ENCODE data around the gene TBL3. TPM values are rescaled to one million over a fixed set of nuclear protein-coding genes. Genes with fewer than 3 reads are reported as not detected.
A peak's percentile ranks its signal among the peaks of the same experiment; 100 is the strongest.

TBL3 gene
- total and polyA plus RNA-seq, 9 of the 15 experiments (the other 6 are each of a cell fraction or from before 2014, with no cell fraction given), result 0.97 to 117 (median 24.5) TPM

DNA sequence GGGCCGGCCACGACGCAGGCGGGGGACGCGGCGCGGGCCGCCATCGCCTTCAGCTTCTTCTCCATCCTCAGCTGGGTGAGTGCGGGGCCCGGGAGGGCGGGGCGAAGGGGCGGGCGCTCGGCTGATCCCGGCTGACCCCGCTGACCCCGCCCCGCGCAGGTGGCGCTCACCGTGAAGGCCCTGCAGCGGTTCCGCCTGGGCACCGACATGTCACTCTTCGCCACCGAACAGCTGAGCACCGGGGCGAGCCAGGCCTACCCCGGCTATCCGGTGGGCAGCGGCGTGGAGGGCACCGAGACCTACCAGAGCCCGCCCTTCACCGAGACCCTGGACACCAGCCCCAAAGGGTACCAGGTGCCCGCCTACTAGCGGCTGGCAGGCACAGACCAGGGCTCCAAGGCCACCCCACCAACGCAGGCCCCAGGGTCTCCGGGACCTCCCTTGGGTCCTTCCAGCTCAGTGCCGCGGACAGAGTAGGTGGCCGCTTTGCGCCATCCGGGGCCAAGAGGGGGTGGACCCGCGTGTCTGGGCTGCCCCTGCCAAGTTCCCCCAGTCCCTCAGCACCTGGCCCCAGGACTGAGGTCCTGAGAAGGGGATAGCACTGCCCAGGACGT lies 21.0 kb downstream of the TBL3 start (continued):
- TF ChIP-seq, protein P1, sequence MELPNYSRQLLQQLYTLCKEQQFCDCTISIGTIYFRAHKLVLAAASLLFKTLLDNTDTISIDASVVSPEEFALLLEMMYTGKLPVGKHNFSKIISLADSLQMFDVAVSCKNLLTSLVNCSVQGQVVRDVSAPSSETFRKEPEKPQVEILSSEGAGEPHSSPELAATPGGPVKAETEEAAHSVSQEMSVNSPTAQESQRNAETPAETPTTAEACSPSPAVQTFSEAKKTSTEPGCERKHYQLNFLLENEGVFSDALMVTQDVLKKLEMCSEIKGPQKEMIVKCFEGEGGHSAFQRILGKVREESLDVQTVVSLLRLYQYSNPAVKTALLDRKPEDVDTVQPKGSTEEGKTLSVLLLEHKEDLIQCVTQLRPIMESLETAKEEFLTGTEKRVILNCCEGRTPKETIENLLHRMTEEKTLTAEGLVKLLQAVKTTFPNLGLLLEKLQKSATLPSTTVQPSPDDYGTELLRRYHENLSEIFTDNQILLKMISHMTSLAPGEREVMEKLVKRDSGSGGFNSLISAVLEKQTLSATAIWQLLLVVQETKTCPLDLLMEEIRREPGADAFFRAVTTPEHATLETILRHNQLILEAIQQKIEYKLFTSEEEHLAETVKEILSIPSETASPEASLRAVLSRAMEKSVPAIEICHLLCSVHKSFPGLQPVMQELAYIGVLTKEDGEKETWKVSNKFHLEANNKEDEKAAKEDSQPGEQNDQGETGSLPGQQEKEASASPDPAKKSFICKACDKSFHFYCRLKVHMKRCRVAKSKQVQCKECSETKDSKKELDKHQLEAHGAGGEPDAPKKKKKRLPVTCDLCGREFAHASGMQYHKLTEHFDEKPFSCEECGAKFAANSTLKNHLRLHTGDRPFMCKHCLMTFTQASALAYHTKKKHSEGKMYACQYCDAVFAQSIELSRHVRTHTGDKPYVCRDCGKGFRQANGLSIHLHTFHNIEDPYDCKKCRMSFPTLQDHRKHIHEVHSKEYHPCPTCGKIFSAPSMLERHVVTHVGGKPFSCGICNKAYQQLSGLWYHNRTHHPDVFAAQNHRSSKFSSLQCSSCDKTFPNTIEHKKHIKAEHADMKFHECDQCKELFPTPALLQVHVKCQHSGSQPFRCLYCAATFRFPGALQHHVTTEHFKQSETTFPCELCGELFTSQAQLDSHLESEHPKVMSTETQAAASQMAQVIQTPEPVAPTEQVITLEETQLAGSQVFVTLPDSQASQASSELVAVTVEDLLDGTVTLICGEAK (IDR thresholded peaks at IDR 0.05), result 0 out of 2 replicates have a peak, but pooled peaks have one; percentile 30
- TF ChIP-seq, protein P1 (CRISPR knock-in tag; IDR thresholded peaks at IDR 0.05), result no peak
- TF ChIP-seq, protein P2, sequence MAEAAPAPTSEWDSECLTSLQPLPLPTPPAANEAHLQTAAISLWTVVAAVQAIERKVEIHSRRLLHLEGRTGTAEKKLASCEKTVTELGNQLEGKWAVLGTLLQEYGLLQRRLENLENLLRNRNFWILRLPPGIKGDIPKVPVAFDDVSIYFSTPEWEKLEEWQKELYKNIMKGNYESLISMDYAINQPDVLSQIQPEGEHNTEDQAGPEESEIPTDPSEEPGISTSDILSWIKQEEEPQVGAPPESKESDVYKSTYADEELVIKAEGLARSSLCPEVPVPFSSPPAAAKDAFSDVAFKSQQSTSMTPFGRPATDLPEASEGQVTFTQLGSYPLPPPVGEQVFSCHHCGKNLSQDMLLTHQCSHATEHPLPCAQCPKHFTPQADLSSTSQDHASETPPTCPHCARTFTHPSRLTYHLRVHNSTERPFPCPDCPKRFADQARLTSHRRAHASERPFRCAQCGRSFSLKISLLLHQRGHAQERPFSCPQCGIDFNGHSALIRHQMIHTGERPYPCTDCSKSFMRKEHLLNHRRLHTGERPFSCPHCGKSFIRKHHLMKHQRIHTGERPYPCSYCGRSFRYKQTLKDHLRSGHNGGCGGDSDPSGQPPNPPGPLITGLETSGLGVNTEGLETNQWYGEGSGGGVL (CRISPR knock-in tag; IDR thresholded peaks at IDR 0.05), result no peak
- TF ChIP-seq HDAC6 (IDR thresholded peaks at IDR 0.05; ENCODE audit: low read depth, low read length), result no peak
- TF ChIP-seq, protein P3, sequence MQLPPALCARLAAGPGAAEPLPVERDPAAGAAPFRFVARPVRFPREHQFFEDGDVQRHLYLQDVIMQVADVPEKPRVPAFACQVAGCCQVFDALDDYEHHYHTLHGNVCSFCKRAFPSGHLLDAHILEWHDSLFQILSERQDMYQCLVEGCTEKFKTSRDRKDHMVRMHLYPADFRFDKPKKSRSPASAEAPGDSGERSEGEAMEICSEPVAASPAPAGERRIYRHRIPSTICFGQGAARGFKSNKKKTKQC (CRISPR knock-in tag; IDR thresholded peaks at IDR 0.05), result peak; percentile 7; the same call in 1 of the 2 replicates
